Testis (tissue), 3 donors: ENCODE results near the gene HOMER3. TPM values are rescaled to one million over a fixed set of nuclear protein-coding genes. Genes with fewer than 3 reads are reported as not detected.

Experiments
- DNase-seq: peaks from one replicate; pipeline ENCODE4 v3.0.0-alpha.2; 2019
- H3K27ac ChIP-seq, 2 donors: fragments of 200-600 bp; sonication (generic); one replicate each; pipeline ENCODE4 v1.5.1; 2019
- H3K27me3 ChIP-seq: fragments of 200-600 bp; sonication (generic); one replicate; pipeline ENCODE4 v1.5.1; 2019
- H3K36me3 ChIP-seq: fragments of 200-600 bp; sonication (generic); one replicate; pipeline ENCODE4 v1.5.1; 2017; ENCODE audit warnings: low read depth; ENCODE audit errors: missing control alignments
- H3K4me1 ChIP-seq: fragments of 200-600 bp; sonication (generic); one replicate; pipeline ENCODE4 v1.5.1; 2019
- H3K4me3 ChIP-seq, 2 donors: fragments of 200-600 bp; sonication (generic); one replicate each; pipeline ENCODE4 v1.5.1; 2017 to 2019
- H3K9me3 ChIP-seq: fragments of 200-600 bp; sonication (generic); one replicate; pipeline ENCODE4 v1.5.1; 2017
- POLR2A ChIP-seq: fragments of 450-650 bp; IDR thresholded peaks from one replicate; pipeline ENCODE4 v1.6.1; 2017; ENCODE audit warnings: antibody characterized with exemption, mild to moderate bottlenecking, moderate library complexity
- WGBS, 2 donors: methylation state at CpG; one replicate each; pipeline ENCODE4 v1.1.5; 2018; 5-methylcytosine and 5-hydroxymethylcytosine counted together
- intact Hi-C: fragments of 100-400 bp; cut with DNase I; formaldehyde crosslinking; loops from one replicate; pipeline ENCODE4 v1.15.1; 2023; ENCODE audit warnings: low total_unique reads
- polyA plus RNA-seq: library from polyadenylated mRNA; stranded (reverse); fragments of 350-450 nt; fragmentation: Illumina TruSeq; extraction: RNeasy Lipid Tissue Mini Kit (QIAGEN cat#74804); gene quantifications from one replicate; pipeline ENCODE4 v1.2.3, GENCODE V29; 2014; ENCODE audit warnings: low read depth, low replicate concordance; ENCODE audit not compliant: insufficient read depth
- total RNA-seq, 2 donors: library from RNA; depleted of rRNA; stranded (reverse); fragments of >200 nt; gene quantifications; one replicate each; pipeline ENCODE4 v1.2.3, GENCODE V29; 2016
- TF ChIP-seq, protein P1 (sequence below), 3 experiments: fragments of 450-650 bp in 2 of 3; fragments of 200-600 bp in 1 of 3; sonication (generic) in 1 of 3; IDR thresholded peaks; one replicate each; pipeline ENCODE4 v1.5.1; 2016 to 2019; ENCODE audit warnings: antibody characterized with exemption in 3 of 3, mild to moderate bottlenecking in 2 of 3, moderate library complexity in 1 of 3

The HOMER3 gene
- total and polyA plus RNA-seq, 3 donors from 2014 or later, result 19.9 to 39.6 (median 31.3) TPM

DNA sequence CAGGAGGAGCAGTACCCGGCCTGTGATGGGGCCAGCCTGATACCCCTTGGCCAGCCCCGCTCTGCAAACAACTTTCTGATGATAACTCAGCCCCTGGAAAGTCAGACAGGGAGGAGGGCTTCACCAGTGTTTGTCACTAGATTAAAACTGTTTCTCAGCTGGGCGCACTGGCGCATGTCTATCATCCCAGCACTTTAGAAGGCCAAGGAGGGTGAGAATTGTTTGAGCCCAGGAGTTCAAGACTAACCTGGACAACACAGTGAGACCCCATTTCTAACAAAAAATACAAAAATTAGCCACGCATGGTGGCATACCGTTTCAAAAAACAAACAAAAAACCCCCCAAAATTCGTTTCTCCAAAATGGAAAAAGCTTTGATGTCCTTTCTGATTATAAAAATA is 39.5 kb downstream of the HOMER3 start:
- 89 to 95% methylated on average over 7 of the region's 7 CpGs for WGBS, 2 donors
- H3K4me3 ChIP-seq, result no peak overlapping the region
- H3K27ac ChIP-seq, result no peak overlapping the region
- DNase-seq, result no peak
- intact Hi-C loops, result no loop called here
- H3K27me3 ChIP-seq, result no peaks in the 10 kb centered on the region
- H3K9me3 ChIP-seq, result no peaks in the 10 kb centered on the region
- no peaks in the 10 kb centered on the region for H3K36me3 ChIP-seq
- peaks cover 10% of the 10 kb centered on the region for H3K4me1 ChIP-seq
- TF ChIP-seq, protein P1, sequence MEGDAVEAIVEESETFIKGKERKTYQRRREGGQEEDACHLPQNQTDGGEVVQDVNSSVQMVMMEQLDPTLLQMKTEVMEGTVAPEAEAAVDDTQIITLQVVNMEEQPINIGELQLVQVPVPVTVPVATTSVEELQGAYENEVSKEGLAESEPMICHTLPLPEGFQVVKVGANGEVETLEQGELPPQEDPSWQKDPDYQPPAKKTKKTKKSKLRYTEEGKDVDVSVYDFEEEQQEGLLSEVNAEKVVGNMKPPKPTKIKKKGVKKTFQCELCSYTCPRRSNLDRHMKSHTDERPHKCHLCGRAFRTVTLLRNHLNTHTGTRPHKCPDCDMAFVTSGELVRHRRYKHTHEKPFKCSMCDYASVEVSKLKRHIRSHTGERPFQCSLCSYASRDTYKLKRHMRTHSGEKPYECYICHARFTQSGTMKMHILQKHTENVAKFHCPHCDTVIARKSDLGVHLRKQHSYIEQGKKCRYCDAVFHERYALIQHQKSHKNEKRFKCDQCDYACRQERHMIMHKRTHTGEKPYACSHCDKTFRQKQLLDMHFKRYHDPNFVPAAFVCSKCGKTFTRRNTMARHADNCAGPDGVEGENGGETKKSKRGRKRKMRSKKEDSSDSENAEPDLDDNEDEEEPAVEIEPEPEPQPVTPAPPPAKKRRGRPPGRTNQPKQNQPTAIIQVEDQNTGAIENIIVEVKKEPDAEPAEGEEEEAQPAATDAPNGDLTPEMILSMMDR (IDR thresholded peaks at IDR 0.05), result no peak
- TF ChIP-seq POLR2A, result no peak

DNA sequence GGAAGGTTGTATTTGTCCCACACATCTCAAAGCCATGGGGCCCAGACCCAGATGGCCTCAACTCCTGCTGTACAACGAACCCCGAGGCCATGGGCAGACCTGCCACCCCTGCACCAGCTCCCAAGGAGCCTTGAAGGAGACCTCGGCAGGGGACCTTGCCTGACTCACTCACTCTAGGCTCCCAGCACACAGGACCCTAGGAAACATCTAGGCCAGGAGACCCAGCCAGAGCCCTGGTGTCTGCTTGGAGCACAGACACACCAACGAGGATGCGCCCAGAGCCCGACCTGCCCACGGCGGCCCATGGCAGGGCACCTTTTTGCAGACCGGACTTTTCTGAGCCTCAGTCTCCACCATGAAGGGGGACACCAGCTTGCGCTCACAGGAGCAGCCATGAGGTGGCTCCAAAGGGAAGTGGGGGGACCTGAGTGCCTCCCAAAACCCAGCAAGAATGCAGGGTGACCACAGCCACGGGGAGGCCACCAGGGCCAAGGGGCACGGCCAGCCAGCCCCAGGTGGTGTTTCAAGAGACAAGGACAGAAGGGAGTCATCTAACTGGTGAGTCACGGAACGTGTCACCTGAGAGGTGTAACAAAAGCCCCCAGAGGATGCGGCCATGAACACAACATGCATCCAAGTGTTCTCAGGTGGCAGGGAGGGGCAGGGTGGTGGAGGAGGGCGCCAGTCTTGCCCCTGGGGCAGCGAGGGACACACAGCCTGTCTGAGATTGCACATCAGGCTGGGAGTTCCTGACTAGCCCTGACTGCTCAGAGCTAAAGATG is 40.1 kb downstream of the HOMER3 start:
- Histone ChIP-seq H3K27me3 (no peaks in the 10 kb centered on the region), H3K36me3 (no peaks in the 10 kb centered on the region), H3K4me3 (no peak overlapping the region), H3K9me3 (no peaks in the 10 kb centered on the region), H3K4me1 (peaks cover 13% of the 10 kb centered on the region), H3K27ac (no peak overlapping the region)
- TF ChIP-seq POLR2A, result no peak
- TF ChIP-seq, protein P1 (IDR thresholded peaks at IDR 0.05), result no peak
- WGBS, 2 donors, result 91 to 93% methylated on average over 9 to 16 of the region's 17 CpGs
- intact Hi-C loops, result no loop called here
- DNase-seq, result no peak

DNA sequence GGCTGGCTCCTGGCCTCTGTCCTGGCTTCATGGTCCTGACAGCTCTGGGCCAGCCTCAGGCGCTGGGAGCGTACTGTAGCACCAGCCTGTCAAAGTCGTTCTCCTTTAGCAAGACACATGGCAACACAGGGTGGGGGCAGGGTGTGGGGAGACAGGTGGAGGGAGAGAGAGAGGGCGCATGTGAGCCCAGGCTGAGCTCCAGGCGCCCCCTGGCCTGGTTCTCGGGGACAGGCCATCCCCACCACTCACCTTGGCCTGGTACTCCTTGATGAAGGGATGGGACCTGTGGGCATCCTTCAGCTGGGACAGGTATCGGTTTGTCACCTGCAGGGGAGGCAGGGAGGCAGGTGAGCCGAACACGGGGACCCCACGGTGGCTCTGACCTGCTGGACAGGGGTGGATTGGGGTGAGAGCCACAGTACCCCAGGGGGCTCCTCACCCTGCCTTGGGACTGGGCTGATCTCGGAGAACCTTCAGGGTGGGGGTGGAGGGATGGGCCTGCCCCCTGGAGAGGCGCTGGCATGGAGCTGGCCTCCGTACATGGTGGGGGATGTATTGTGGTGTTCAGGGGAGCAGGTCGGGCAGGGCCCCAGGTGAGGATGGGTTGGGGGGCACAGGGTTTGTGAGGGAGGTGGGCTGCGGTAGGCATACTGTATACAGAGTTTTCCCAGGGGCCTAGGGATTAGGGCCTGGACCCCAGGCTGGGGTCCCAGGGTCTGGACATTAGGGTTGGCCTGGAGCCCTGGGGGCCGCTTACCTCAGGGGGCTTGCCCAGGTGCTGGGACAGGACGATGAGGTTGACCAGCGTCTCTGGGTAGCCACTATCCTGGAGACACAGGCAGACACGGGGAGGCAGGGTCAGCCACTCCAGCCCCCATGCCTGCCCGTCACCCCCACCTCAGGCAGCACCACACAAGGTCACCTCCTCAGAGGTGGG is 41.1 kb downstream of the HOMER3 start:
- intact Hi-C loops, result no loop called here
- Histone ChIP-seq H3K27me3 (no peaks in the 10 kb centered on the region), H3K27ac (no peak overlapping the region), H3K4me3 (no peak overlapping the region), H3K4me1 (peaks cover 13% of the 10 kb centered on the region), H3K36me3 (no peaks in the 10 kb centered on the region), H3K9me3 (no peaks in the 10 kb centered on the region)
- WGBS, 2 donors, result 81 to 85% methylated on average over 7 to 19 of the region's 20 CpGs
- DNase-seq, result no peak
- TF ChIP-seq POLR2A, result no peak
- TF ChIP-seq, protein P1 (IDR thresholded peaks at IDR 0.05), result no peak

DNA sequence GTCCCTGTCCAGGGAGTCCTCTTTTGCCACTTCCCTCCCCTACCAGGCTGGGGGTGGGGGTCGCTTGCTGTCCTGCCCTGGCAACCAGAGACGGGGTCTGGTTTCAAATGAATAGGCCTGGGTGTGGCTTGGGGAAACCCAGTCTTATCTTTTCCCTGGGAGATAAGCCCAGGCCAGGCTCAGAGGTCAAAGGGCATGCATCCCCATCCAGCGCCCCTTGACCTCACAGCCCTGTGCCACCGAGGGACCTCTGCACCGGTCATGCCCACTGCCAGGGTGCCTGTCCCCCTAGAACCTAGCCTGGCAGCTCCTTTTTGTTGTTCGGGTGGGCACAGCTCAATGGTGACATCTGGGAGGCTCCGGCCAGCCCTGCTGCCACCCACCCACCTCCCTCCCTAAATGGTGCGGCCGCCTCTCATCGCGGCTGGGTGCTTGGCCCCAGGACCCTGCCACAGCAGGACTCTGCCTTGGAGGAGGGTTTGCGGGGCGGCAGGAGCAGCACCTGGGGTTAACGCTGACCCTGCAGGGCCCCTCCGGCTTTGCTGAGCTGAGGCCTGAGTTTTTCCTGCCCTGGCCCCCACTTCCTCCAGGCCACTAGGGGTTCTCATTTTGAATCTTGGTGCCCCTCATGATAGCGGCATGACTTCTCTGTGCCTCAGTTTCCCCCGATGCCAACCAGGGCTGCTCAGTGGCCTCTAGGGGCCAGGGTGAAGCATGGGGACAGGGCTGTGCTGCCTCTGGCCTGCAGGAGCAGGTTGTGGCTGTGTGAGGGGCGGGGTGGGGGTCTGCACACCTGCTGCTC is 42.2 kb downstream of the HOMER3 start:
- no peak for DNase-seq
- intact Hi-C loops, result no loop called here
- Histone ChIP-seq H3K27me3 (no peaks in the 10 kb centered on the region), H3K36me3 (no peaks in the 10 kb centered on the region), H3K4me1 (peaks cover 21% of the 10 kb centered on the region), H3K9me3 (no peaks in the 10 kb centered on the region), H3K4me3 (no peak overlapping the region), H3K27ac (peak overlapping the region in 1 of 2 donors; percentile 56)
- TF ChIP-seq POLR2A, result no peak
- TF ChIP-seq, protein P1 (IDR thresholded peaks at IDR 0.05), result no peak
- WGBS, 2 donors, result 69 to 76% methylated on average over 16 to 18 of the region's 18 CpGs
